GM12891 (cell line): ENCODE data around the gene PTPRQ.

ENCODE experiments used
- POLR2A ChIP-seq: IDR thresholded peaks from 2 replicates; pipeline ENCODE4 v1.6.1; 2011; ENCODE audit warnings: low read depth, low read length, control low read depth
- POLR2AphosphoS5 ChIP-seq: IDR thresholded peaks from 2 replicates; pipeline ENCODE4 v1.6.1; 2011; ENCODE audit warnings: low read depth, low read length, control low read depth
- TAF1 ChIP-seq: IDR thresholded peaks from 2 replicates; pipeline ENCODE4 v1.6.1; 2011; ENCODE audit warnings: low read depth, low read length, control low read depth

DNA sequence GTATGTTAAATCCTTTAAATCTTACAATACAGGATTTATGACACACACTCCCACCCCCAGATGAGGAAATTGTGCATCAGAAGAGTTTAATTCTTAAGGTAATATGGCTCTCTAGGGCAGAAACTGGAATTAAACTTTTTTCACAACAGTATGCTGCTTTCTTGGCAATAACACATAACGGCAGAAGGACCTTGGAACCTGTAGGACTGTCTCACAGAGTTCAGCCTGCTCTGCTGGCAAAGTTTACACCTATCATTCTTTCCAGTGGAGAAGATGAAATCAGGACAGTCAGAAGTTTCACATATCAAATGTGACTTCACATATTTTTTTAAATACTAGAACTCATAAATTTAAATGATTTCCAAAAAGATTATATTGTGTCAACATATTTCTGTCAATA, 232.8 kb downstream of the PTPRQ start:
- no peak for TF ChIP-seq POLR2AphosphoS5
- TF ChIP-seq POLR2A = no peak
- TF ChIP-seq TAF1 = no peak
